Psoas muscle (tissue), 8 donors: Measurements from ENCODE around the gene DELE1. TPM values are rescaled to one million over a fixed set of nuclear protein-coding genes. Genes with fewer than 3 reads are reported as not detected.

ENCODE experiments used
- ATAC-seq, 4 donors: fragments of 200-7000 bp; cut with Tn5 transposase; one replicate each; pipeline ENCODE4 v1.9.1; 2020; ENCODE audit warnings: moderate library complexity in 3 of 4, mild to moderate bottlenecking in 2 of 4
- DNase-seq, 2 donors: peaks; one replicate each; pipeline ENCODE4 v3.0.0-alpha.2; 2020
- H3K27ac ChIP-seq: fragments of 200-600 bp; one replicate; pipeline ENCODE4 v1.8.0; 2022
- H3K27me3 ChIP-seq, 3 donors: fragments of 200-600 bp in 1 of 3; one replicate each; pipeline versions ENCODE4 v1.6.1 to v1.8.0; 2013 to 2022; ENCODE audit warnings: low read length in 2 of 3, mild to moderate bottlenecking in 2 of 3, moderate library complexity in 1 of 3; ENCODE audit not compliant: insufficient read depth in 3 of 3
- H3K36me3 ChIP-seq, 2 donors: fragments of 200-600 bp in 1 of 2; one replicate each; pipeline versions ENCODE4 v1.6.1 to v1.8.0; 2013 to 2022; ENCODE audit warnings: low read depth in 1 of 2, mild to moderate bottlenecking in 1 of 2, moderate library complexity in 1 of 2; ENCODE audit not compliant: insufficient read depth in 1 of 2
- H3K4me1 ChIP-seq: fragments of 200-600 bp; one replicate; pipeline ENCODE4 v1.8.0; 2022
- H3K4me3 ChIP-seq: fragments of 200-600 bp; one replicate; pipeline ENCODE4 v1.8.0; 2022; ENCODE audit warnings: mild to moderate bottlenecking
- H3K9me3 ChIP-seq: fragments of 200-600 bp; one replicate; pipeline ENCODE4 v1.8.0; 2022
- CTCF ChIP-seq: fragments of 200-600 bp; IDR thresholded peaks from one replicate; pipeline ENCODE4 v1.8.0; 2022; ENCODE audit warnings: antibody characterized with exemption
- WGBS, 3 donors: extraction: QIAGEN DNeasy Blood & Tissue Kit; methylation state at CpG; one replicate each; pipeline versions ENCODE4 v1.1.6 to v1.1.7; 2013; 5-methylcytosine and 5-hydroxymethylcytosine counted together
- intact Hi-C, 2 donors: fragments of 100-400 bp; cut with DNase I; formaldehyde crosslinking; loops; one replicate each; pipeline versions ENCODE4 v1.11.0 to v1.14.2; 2022
- polyA plus RNA-seq, 3 donors: library from polyadenylated mRNA; stranded (reverse); fragments of 200-250 nt; gene quantifications; one replicate each; pipeline ENCODE4 v1.2.3, GENCODE V29; 2013
- total RNA-seq, 4 donors: library from RNA; stranded (reverse); fragmentation: NEBNext Ultra II Directional in 2 of 4; extraction: Animal tissue kit (Norgen Biotek cat#: 25700) in 2 of 4; gene quantifications; one replicate each; pipeline versions ENCODE4 v1.2.1 to v1.2.4, GENCODE V29; 2021 to 2023
- donor health status: healthy with polysubstance abuse.
- donor health status: DM: no; HTN: no; CAD: no; lungs with moderate emphysema.
- donor health status: Bipolar disorder and iron deficiency.
- donor health status: healthy.
- donor health status: DM: yes; HTN: yes; CAD: no.
- donor health status: DM: no; HTN: no; CAD: no.
- donor health status: DM: no; HTN: no; CAD: no.
- donor health status: DM: yes; HTN: yes; CAD: no.

The DELE1 gene
- total and polyA plus RNA-seq, 7 donors = 23.1 to 65.5 (median 40.5) TPM

GRCh38 chr5:141958546-141959172, 35.0 kb downstream of the DELE1 start:
- H3K4me1 ChIP-seq = peaks cover 5% of the 10 kb centered on the region
- DNase-seq (peak; percentile 41 to 67), ATAC-seq (peak in 3 of 4 donors; percentile 38 to 48 (median 40))
- TF ChIP-seq CTCF = no peak
- 57 to 66% (median 63%) methylated on average over 8 of the region's 8 CpGs for WGBS, 3 donors
- intact Hi-C loops = no loop called here
- no peaks in the 10 kb centered on the region for H3K27me3 ChIP-seq
- H3K36me3 ChIP-seq = no peaks in the 10 kb centered on the region
- no peaks in the 10 kb centered on the region for H3K9me3 ChIP-seq
- peak overlapping the region; percentile 56 for H3K4me3 ChIP-seq
- H3K27ac ChIP-seq = peak overlapping the region; percentile 58

- Histone ChIP-seq H3K9me3 (no peaks in the 10 kb centered on the region), H3K27ac (no peak overlapping the region), H3K4me1 (peaks cover 5% of the 10 kb centered on the region), H3K4me3 (no peak overlapping the region), H3K27me3 (no peaks in the 10 kb centered on the region), H3K36me3 (no peaks in the 10 kb centered on the region)
- intact Hi-C loops = loop anchor here (1.0 to 5.0 kb wide), 3 partner anchors 83 to 268 kb away; partner anchors contain the start of gene PCDH1 (in 1 of the 2)
- ATAC-seq = peak in 1 of 4 donors; percentile 39
- no peak for DNase-seq
- no peak for TF ChIP-seq CTCF
- 54 to 61% (median 57%) methylated on average over 10 of the region's 10 CpGs for WGBS, 3 donors
These were observed 36.3 kb downstream of the DELE1 start for GRCh38 chr5:141960018-141960417.

- TF ChIP-seq CTCF = peak; percentile 89
- peak; percentile 88 to 93 for DNase-seq
- 27 to 30% (median 28%) methylated on average over 14 of the region's 14 CpGs for WGBS, 3 donors
- Histone ChIP-seq H3K27ac (no peak overlapping the region), H3K4me1 (peaks cover 5% of the 10 kb centered on the region), H3K36me3 (no peaks in the 10 kb centered on the region), H3K27me3 (no peaks in the 10 kb centered on the region), H3K4me3 (no peak overlapping the region), H3K9me3 (no peaks in the 10 kb centered on the region)
- peak; percentile 86 to 95 (median 87) for ATAC-seq
- intact Hi-C loops = loop anchor here (1.0 to 5.0 kb wide), 3 partner anchors 83 to 268 kb away; partner anchors contain the start of gene PCDH1 (in 1 of the 2)
These were observed 37.0 kb downstream of the DELE1 start for GRCh38 chr5:141960449-141961323.

GRCh38 chr5:141961466-141961865, 37.8 kb downstream of the DELE1 start:
- Histone ChIP-seq H3K4me3 (no peak overlapping the region), H3K4me1 (peaks cover 5% of the 10 kb centered on the region), H3K9me3 (no peaks in the 10 kb centered on the region), H3K27me3 (no peaks in the 10 kb centered on the region), H3K27ac (no peak overlapping the region), H3K36me3 (no peaks in the 10 kb centered on the region)
- DNase-seq (no peak), ATAC-seq (no peak)
- intact Hi-C loops = loop anchor here (2.0 to 5.0 kb wide), 2 partner anchors 84 to 269 kb away; partner anchors contain the start of gene PCDH1 (in 1 of the 2)
- 83 to 88% (median 84%) methylated on average over 3 of the region's 3 CpGs for WGBS, 3 donors
- no peak for TF ChIP-seq CTCF
